AG09319 (cell line): ENCODE results near the gene NPRL2.

Experiments used
- DNase-seq: peaks from one replicate; pipeline ENCODE4 v3.0.0-alpha.2; 2010; ENCODE audit warnings: low read depth; ENCODE audit errors: extremely low read depth
- TF ChIP-seq, protein P1 (sequence below): IDR thresholded peaks from 2 replicates; pipeline ENCODE4 v1.5.1; 2011; ENCODE audit warnings: low read depth, mild to moderate bottlenecking, inconsistent platforms, low read length, moderate library complexity

NPRL2 gene

DNA sequence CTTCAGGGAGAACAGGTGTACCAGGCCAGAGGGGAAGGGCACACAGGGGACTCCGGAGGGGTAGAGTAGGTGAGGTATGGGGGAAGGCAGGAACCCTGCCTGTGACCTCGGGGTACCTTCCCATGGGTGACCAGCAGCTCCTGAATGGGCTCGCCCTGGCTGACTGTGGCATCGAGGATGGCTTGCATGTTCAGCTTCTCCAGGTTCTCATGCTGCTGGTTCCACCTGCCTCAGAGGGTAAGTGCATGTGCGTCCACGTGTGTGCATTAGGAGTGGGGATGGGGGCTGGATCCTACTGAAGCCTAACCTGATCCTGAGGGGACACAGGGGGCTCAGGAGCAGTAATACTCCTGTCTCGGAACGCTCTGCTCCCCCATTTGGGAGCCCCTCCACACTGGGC, 5.6 kb downstream of the NPRL2 start:
- TF ChIP-seq, protein P1, sequence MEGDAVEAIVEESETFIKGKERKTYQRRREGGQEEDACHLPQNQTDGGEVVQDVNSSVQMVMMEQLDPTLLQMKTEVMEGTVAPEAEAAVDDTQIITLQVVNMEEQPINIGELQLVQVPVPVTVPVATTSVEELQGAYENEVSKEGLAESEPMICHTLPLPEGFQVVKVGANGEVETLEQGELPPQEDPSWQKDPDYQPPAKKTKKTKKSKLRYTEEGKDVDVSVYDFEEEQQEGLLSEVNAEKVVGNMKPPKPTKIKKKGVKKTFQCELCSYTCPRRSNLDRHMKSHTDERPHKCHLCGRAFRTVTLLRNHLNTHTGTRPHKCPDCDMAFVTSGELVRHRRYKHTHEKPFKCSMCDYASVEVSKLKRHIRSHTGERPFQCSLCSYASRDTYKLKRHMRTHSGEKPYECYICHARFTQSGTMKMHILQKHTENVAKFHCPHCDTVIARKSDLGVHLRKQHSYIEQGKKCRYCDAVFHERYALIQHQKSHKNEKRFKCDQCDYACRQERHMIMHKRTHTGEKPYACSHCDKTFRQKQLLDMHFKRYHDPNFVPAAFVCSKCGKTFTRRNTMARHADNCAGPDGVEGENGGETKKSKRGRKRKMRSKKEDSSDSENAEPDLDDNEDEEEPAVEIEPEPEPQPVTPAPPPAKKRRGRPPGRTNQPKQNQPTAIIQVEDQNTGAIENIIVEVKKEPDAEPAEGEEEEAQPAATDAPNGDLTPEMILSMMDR = no peak
- no peak for DNase-seq

DNA sequence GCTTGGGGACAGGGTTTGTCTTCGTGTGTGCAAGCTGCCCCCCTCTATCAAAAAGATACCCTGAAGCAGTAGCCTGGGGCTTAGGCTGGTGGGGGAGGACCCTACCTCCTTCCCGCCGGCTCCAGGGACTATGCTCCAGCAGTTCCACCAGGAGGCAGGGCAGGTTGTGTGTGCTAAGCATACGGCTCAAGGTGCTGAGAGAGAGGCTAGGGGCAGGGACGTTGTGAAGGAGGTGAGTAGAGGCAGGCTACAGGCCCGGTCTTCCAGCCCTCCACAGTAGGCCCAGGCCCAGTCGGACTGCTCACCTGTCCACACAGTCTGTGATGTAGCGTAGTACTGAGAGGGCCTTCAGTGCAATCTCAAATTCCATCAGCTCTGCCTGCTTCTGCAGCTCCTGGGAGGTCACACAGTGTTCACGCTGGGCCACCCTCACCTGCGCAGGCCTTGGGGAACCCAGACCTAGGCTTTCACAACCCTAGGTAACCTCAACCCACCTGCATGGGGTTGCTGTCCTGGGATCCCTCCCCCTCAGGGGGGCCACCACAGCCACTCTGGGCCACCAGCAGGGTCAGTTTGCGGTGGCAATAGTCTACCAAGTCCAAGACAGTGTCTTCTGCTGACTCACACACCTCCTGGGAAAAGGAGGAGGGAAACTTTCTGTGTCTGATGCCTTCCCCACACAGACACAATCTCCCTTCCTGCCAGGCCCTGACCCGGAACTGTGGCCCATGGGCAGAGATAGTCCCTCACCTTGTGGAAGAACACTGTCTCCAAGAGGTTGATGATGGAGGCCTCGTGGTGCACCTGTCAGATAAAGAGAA, 7.6 kb downstream of the NPRL2 start:
- TF ChIP-seq, protein P1 = no peak
- no peak for DNase-seq

DNA sequence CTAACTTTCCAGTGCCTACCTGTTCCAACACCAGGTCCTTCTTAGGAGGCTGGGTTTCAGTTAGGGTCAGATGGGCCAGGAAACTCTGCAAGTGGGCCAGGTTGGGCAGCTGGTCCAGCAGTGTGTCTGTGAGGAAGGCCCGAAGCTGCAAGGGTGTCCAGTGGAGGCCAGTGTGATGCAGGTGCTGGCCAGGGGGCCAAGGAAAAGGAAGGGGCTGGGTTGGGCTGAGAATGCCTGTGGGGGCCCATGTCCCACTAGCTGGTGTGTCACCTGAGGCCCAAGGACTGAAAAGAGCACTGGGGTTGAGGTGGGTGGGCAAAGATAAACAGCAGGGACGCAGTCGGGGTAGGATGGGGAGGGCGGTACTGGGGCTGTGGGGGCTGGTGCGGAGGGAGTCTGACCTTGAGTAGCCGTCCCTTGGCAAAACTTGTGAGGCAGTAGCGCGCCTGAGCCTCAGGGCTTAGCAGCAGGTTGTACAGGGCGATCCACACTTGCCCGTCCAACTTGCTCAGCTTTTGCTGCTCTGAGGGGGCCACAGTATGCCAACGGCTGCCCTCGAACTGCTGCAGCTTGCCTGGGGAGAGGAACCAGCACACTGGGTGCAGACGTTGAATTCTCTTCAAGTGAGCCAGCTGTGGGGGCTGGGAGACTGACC, 8.5 kb downstream of the NPRL2 start:
- DNase-seq = no peak
- TF ChIP-seq, protein P1 = no peak

DNA sequence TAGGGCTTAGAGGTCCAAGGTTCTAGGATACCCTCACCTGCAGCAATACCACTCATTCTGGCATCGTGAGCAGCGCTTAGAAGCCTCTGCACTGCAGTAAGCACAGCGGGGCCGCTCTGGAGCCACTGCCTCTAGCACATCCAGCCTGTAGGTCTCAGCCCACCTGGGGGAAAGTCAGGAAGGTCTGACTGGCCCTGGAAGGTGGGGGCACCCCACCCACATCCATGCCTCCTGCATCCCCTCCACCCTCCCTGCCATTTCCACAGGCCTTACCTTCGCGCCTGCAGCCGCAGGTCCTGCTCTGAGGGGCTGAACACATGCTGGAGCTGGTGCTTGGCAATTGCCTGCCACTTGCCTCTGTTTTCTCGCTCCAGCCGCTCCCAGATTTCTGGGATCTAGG, 9.0 kb downstream of the NPRL2 start:
- DNase-seq = no peak
- TF ChIP-seq, protein P1 = no peak

DNA sequence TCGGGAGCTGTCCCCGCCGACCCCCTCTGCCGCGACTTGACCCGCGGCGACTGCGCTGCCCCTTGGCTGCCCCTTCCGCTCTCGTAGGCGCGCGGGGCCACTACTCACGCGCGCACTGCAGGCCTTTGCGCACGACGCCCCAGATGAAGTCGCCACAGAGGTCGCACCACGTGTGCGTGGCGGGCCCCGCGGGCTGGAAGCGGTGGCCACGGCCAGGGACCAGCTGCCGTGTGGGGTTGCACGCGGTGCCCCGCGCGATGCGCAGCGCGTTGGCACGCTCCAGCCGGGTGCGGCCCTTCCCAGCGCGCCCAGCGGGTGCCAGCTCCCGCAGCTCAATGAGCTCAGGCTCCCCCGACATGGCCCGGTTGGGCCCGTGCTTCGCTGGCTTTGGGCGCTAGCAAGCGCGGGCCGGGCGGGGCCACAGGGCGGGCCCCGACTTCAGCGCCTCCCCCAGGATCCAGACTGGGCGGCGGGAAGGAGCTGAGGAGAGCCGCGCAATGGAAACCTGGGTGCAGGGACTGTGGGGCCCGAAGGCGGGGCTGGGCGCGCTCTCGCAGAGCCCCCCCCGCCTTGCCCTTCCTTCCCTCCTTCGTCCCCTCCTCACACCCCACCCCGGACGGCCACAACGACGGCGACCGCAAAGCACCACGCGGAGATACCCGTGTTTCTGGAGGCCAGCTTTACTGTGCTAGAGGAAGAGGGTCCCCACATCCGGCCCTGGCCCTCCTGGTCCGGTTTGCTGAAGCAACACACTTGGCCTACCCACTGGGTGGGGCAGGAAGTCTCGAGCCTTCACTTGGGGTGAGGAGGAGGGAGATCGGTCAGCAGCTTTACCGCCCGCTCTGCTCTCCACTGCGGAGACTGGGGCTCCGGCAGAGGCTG, 9.9 kb downstream of the NPRL2 start, which contains the start of gene RASSF1:
Gene RASSF1, minus strand, starts transcription at position 389 of the 882 bp plus-strand sequence. Its CDS starts 31 bp downstream, at position 358.
- TF ChIP-seq, protein P1 = no peak
- DNase-seq = no peak

DNA sequence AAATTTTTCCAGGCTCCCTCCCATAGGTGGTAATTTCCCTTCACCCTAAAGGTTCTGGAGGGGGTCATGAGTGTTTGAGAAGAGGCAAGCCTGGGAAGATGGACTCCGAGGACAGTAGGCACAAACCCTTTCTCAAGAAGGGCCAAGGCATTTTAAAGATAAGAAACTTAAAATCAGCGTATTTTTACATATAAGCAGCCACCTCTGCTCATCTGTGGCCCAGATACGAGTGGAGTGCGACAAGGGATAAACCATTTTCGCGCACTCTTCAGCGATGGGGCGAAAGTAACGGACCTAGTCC, 10.5 kb downstream of the NPRL2 start:
- TF ChIP-seq, protein P1 = no peak
- no peak for DNase-seq
